ENCODE data around the gene NAB1.

Gene NAB1

DNA sequence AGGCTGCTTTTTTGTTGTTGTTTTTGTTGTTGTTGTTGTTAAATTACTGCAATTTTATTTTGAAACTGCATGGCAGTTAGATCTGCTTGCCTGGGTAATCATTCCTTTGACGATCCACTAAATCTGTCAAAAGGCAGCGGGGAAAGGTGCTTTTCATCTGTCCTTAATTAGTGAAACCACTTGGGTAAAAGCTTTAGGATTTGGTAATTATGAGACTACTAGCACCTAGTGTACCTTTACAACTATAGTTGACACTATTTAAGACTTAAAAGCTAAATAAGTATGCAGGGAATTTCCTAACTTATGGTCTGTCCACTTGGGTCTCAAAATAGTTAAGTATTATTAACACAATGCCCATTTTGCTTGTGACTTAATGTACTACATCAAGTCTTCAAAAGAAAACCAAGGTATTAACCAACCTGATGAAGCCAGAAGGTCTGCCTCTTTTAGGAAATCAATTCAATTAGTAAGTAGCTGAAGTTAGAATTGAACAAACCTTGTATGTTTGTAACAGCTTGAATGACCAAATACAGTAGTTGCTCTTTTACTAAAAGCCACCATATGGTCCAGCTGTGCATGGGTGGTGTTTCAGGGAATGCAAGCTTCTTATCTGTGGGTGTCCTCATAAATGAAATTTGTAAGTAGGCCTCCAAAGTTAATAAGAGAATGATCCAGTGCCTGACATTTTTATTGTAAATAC is 44.8 kb downstream of the NAB1 start:
- TF ChIP-seq, protein P1, sequence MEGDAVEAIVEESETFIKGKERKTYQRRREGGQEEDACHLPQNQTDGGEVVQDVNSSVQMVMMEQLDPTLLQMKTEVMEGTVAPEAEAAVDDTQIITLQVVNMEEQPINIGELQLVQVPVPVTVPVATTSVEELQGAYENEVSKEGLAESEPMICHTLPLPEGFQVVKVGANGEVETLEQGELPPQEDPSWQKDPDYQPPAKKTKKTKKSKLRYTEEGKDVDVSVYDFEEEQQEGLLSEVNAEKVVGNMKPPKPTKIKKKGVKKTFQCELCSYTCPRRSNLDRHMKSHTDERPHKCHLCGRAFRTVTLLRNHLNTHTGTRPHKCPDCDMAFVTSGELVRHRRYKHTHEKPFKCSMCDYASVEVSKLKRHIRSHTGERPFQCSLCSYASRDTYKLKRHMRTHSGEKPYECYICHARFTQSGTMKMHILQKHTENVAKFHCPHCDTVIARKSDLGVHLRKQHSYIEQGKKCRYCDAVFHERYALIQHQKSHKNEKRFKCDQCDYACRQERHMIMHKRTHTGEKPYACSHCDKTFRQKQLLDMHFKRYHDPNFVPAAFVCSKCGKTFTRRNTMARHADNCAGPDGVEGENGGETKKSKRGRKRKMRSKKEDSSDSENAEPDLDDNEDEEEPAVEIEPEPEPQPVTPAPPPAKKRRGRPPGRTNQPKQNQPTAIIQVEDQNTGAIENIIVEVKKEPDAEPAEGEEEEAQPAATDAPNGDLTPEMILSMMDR (IDR thresholded peaks at IDR 0.05; ENCODE audit: insufficient read depth, missing control alignments): no peak
- DNase-seq (ENCODE audit: insufficient read length, low spot score): no peak
- FAIRE-seq: peak; percentile 21

GRCh38 chr2:190694479-190694878 is 45.6 kb downstream of the NAB1 start:
- TF ChIP-seq, protein P1 (IDR thresholded peaks at IDR 0.05; ENCODE audit: insufficient read depth, missing control alignments): no peak
- FAIRE-seq (no peak), DNase-seq (ENCODE audit: insufficient read length, low spot score) (no peak)

GRCh38 chr2:190695739-190696138 is 46.9 kb downstream of the NAB1 start:
- TF ChIP-seq, protein P1 (IDR thresholded peaks at IDR 0.05; ENCODE audit: insufficient read depth, missing control alignments): no peak
- DNase-seq (ENCODE audit: insufficient read length, low spot score) (no peak), FAIRE-seq (no peak)

- TF ChIP-seq, protein P1 (IDR thresholded peaks at IDR 0.05; ENCODE audit: insufficient read depth, missing control alignments): no peak
- DNase-seq (ENCODE audit: insufficient read length, low spot score) (no peak), FAIRE-seq (no peak)
Observed at GRCh38 chr2:190696792-190697398, 48.0 kb downstream of the NAB1 start.

- TF ChIP-seq, protein P1 (IDR thresholded peaks at IDR 0.05; ENCODE audit: insufficient read depth, missing control alignments): no peak
Observed at GRCh38 chr2:190697421-190697820, 48.5 kb downstream of the NAB1 start.

GRCh38 chr2:190698895-190699294 is 50.0 kb downstream of the NAB1 start:
- DNase-seq (ENCODE audit: insufficient read length, low spot score): no peak
- no peak for FAIRE-seq
- TF ChIP-seq, protein P1 (IDR thresholded peaks at IDR 0.05; ENCODE audit: insufficient read depth, missing control alignments): no peak

More at GRCh38 chr2:190697421-190697820, 48.5 kb downstream of the NAB1 start:
- FAIRE-seq: no peak
- no peak for DNase-seq (ENCODE audit: insufficient read length, low spot score)

DNA sequence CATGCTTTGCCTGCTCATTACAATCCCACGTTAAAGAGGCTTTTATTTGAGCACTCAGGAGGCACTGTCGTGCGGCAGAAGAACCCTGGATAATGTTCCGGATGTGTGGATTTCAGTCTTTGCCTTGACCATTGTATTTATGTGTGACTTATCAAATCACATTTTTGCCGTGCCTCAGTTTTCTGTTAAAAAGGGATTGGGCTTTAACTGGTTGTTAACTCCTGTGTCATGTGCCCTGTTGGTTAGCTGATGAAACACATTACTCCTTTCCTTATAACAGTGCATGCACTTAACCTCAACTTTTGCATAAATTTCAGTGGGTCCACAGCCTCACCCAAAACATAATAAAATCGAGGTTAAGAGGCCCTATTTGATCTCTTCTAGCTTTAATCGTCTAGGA is 52.7 kb downstream of the NAB1 start:
- DNase-seq (ENCODE audit: insufficient read length, low spot score) (no peak), FAIRE-seq (no peak)
- TF ChIP-seq, protein P1 (IDR thresholded peaks at IDR 0.05; ENCODE audit: insufficient read depth, missing control alignments): no peak

All from D721Med (cell line).